BLaER1 treated with 17β-estradiol and CSF1 and Interleukin-3, amounts not matched to agents 10 nM and 100 nM (cell line): ENCODE results near the gene PM20D2.

Source experiments
- H3K27ac ChIP-seq, 11 experiments: shearing (Covaris generic); formaldehyde crosslinking; 2 replicates each; pipeline ENCODE4 v1.8.1; 2022
- H3K27me3 ChIP-seq, 11 experiments: shearing (Covaris generic); formaldehyde crosslinking; 2 replicates each; pipeline ENCODE4 v1.8.1; 2022
- H3K36me3 ChIP-seq, 11 experiments: shearing (Covaris generic); formaldehyde crosslinking; 2 replicates each; pipeline ENCODE4 v1.8.1; 2022
- H3K4me1 ChIP-seq, 10 experiments: shearing (Covaris generic); formaldehyde crosslinking; 2 replicates each; pipeline ENCODE4 v1.8.1; 2022
- H3K4me2 ChIP-seq, 11 experiments: shearing (Covaris generic); formaldehyde crosslinking; 2 replicates each; pipeline ENCODE4 v1.8.1; 2022
- H3K4me3 ChIP-seq, 10 experiments: shearing (Covaris generic); formaldehyde crosslinking; 2 replicates each; pipeline ENCODE4 v1.8.1; 2022
- H3K9ac ChIP-seq, 11 experiments: shearing (Covaris generic); formaldehyde crosslinking; 2 replicates each; pipeline ENCODE4 v1.8.1; 2022
- H3K9me3 ChIP-seq, 11 experiments: shearing (Covaris generic); formaldehyde crosslinking; replicated peaks in 1 of 11; 2 replicates each; pipeline ENCODE4 v1.8.1; 2022
- H4K20me1 ChIP-seq, 11 experiments: shearing (Covaris generic); formaldehyde crosslinking; 2 replicates each; pipeline ENCODE4 v1.8.1; 2022
- Cebpa-rat ChIP-seq, 11 experiments: shearing (Covaris generic); IDR thresholded peaks; 2 replicates each; pipeline ENCODE4 v1.8.1; 2022

The PM20D2 gene

DNA sequence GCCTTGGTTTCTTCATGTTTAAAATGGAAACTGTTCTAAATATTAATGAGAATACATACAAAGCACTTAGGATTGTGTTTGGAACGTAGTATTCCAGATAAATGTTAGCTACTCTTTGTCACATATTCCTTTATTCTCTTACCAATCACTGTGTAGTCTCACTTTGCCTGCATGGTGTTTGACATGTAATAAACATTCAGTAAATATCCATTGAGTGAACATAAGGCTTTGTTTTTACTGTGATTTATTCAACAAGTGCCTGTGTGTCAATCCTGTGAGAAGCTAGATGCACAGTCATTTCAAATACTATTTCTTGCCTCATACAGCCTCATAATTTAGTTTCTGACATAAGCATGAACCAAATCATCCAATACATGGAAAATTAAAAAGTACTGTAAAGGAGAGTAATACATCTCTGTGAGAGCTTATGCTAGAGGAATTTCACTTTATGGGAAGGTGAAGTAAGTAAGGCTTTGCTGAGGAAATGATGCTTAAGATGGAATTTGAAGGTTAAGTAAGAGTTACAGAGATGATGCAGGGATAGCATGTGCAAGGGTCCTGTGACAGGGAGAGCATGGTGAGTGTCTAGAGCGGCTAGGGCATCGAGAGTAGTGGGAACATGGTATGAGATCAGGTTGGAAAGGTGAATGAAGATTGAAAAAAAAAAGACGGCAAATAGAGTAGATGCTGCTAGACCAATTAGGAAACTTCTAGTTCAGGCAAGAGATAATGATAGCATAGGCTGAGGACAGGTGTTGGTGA is 14.7 kb downstream of the PM20D2 start:
- Histone ChIP-seq H3K36me3 (peaks cover 0 to 75% (median 34%) of the 10 kb centered on the region in 11 experiments; a peak in 15 of 22 replicates), H3K27me3 (no peaks in the 10 kb centered on the region), H3K9me3 (no peaks in the 10 kb centered on the region), H3K4me1 (no peaks in the 10 kb centered on the region), H4K20me1 (no peaks in the 10 kb centered on the region), H3K4me2 (no peak overlapping the region), H3K27ac (no peak overlapping the region), H3K9ac (no peak overlapping the region), H3K4me3 (no peak overlapping the region)
- TF ChIP-seq Cebpa-rat (IDR thresholded peaks at IDR 0.05) = no peak

DNA sequence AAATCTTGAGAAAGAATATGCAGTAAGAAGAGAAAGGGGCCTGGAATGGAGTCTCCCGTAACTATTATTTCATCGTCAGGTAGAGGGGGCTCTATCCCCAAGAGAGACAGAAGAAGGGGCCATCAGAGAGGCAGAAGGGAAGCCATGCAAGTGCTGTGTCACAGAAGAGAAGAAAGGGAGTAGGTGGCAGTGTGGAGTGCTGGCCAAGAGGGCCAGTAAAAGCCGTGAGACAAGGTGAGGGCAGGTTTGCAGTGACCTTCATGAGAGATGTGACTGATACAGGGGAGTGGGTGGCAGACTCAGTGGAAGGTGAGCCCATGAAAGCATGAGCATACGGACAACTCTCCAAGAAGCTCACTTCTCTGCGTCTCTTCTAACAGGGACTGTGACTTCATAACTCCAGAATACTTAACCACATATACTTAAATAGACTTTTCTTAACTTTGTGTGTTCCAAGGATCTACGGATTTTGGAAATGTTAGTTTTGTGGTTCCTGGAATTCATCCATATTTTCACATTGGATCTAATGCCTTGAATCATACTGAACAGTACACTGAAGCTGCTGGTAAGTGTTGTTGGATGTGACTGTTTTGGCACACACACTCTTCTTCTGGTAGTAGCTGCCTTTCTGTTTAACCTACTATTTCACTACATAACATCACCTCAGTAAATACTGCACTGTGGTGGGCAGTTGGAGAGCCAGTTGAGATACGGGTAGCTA is 15.6 kb downstream of the PM20D2 start:
- Histone ChIP-seq H3K36me3 (peaks cover 0 to 65% (median 34%) of the 10 kb centered on the region in 11 experiments; a peak in 15 of 22 replicates), H3K4me1 (no peaks in the 10 kb centered on the region), H3K27me3 (no peaks in the 10 kb centered on the region), H3K9ac (no peak overlapping the region), H4K20me1 (no peaks in the 10 kb centered on the region), H3K4me3 (no peak overlapping the region), H3K4me2 (no peak overlapping the region), H3K9me3 (no peaks in the 10 kb centered on the region), H3K27ac (no peak overlapping the region)
- no peak for TF ChIP-seq Cebpa-rat (IDR thresholded peaks at IDR 0.05)

- no peaks in the 10 kb centered on the region for H3K4me1 ChIP-seq
- no peaks in the 10 kb centered on the region for H4K20me1 ChIP-seq
- no peak overlapping the region for H3K9ac ChIP-seq
- no peaks in the 10 kb centered on the region for H3K27me3 ChIP-seq
- H3K27ac ChIP-seq = no peak overlapping the region
- TF ChIP-seq Cebpa-rat (IDR thresholded peaks at IDR 0.05) = no peak
- H3K4me3 ChIP-seq = no peak overlapping the region
- H3K4me2 ChIP-seq = no peak overlapping the region
- H3K9me3 ChIP-seq = no peaks in the 10 kb centered on the region
- peaks cover 0 to 63% (median 34%) of the 10 kb centered on the region in 11 experiments; a peak in 15 of 22 replicates for H3K36me3 ChIP-seq
Measured at GRCh38 chr6:89162047-89162371, 16.2 kb downstream of the PM20D2 start.

GRCh38 chr6:89172131-89172530 is 26.3 kb downstream of the PM20D2 start:
- Histone ChIP-seq H3K36me3 (no peaks in the 10 kb centered on the region), H3K4me1 (no peaks in the 10 kb centered on the region), H4K20me1 (no peaks in the 10 kb centered on the region), H3K4me3 (no peak overlapping the region), H3K9ac (no peak overlapping the region), H3K9me3 (no peaks in the 10 kb centered on the region), H3K4me2 (no peak overlapping the region), H3K27ac (no peak overlapping the region), H3K27me3 (no peaks in the 10 kb centered on the region)
- no peak for TF ChIP-seq Cebpa-rat (IDR thresholded peaks at IDR 0.05)

DNA sequence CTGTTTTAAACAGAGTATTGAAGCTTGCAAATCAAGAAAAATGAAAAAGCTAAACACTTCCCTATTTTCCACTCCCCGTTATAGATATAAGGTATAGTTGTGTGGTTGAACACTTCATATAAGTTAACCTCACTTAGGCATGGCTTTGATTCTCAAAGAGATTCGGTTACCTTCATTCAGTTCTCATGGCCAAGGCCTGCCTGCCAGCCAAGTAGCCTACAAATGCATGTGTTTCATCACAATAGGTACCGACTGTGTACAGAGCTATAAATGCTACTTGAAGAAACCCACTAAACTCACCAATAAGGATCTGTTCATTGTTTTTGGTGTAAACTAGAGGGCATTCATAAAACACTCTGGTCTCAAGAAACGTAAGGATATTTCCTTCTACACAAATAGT is 27.8 kb downstream of the PM20D2 start:
- TF ChIP-seq Cebpa-rat (IDR thresholded peaks at IDR 0.05) = no peak
- Histone ChIP-seq H3K4me1 (no peaks in the 10 kb centered on the region), H3K36me3 (no peaks in the 10 kb centered on the region), H3K4me2 (no peak overlapping the region), H3K4me3 (no peak overlapping the region), H3K27ac (no peak overlapping the region), H3K27me3 (no peaks in the 10 kb centered on the region), H4K20me1 (no peaks in the 10 kb centered on the region), H3K9me3 (no peaks in the 10 kb centered on the region), H3K9ac (no peak overlapping the region)

DNA sequence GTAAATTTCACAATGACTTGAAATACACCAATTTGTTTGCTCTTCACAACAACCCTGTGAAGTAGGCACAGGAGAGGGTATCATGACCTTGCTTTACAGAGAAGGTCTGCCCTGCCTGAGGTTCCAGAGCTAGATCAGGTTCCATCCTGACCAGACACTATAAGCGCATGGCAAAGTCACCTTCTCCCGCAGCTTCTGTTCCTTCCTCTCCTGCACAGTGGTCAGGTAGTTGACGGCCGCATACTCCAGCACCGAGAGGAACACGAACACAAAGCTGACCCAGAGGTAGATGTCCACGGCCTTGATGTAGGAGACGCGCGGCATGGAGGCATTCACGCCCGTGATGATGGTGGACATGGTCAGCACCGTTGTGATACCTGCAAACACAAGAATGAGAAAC is 34.3 kb downstream of the PM20D2 start:
- Histone ChIP-seq H3K9me3 (no peaks in the 10 kb centered on the region), H3K27ac (no peak overlapping the region), H3K4me3 (no peak overlapping the region), H3K4me1 (no peaks in the 10 kb centered on the region), H3K27me3 (no peaks in the 10 kb centered on the region), H3K36me3 (no peaks in the 10 kb centered on the region), H4K20me1 (no peaks in the 10 kb centered on the region), H3K9ac (no peak overlapping the region), H3K4me2 (no peak overlapping the region)
- TF ChIP-seq Cebpa-rat (IDR thresholded peaks at IDR 0.05) = no peak

GRCh38 chr6:89180971-89181370 is 35.1 kb downstream of the PM20D2 start:
- Histone ChIP-seq H3K9me3 (no peaks in the 10 kb centered on the region), H3K9ac (no peak overlapping the region), H4K20me1 (no peaks in the 10 kb centered on the region), H3K4me2 (no peak overlapping the region), H3K27me3 (no peaks in the 10 kb centered on the region), H3K4me1 (no peaks in the 10 kb centered on the region), H3K27ac (no peak overlapping the region), H3K36me3 (no peaks in the 10 kb centered on the region), H3K4me3 (no peak overlapping the region)
- no peak for TF ChIP-seq Cebpa-rat (IDR thresholded peaks at IDR 0.05)

DNA sequence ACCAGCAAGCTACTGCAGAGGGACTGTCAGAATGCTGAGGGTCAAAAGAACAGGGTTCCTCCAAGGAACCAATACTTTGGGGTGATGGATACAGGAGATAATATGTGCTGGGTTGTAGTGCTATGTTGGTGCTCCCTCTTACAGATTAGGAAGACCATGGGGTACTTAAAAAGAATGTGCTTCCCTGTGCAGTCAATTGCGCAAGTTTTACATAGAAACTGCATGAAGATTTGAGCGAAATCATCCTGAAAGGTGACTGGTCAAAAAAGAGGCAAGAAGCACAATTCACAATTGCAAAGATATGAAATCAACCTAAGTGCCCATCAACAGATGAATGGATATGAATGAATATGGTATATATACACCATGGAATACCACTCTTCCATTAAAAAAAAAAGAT is 37.4 kb downstream of the PM20D2 start:
- H3K4me2 ChIP-seq = no peak overlapping the region
- H3K9me3 ChIP-seq = no peaks in the 10 kb centered on the region
- no peak overlapping the region for H3K9ac ChIP-seq
- H3K4me1 ChIP-seq = no peaks in the 10 kb centered on the region
- H3K36me3 ChIP-seq = no peaks in the 10 kb centered on the region
- TF ChIP-seq Cebpa-rat (IDR thresholded peaks at IDR 0.05) = no peak
- H3K27me3 ChIP-seq = no peaks in the 10 kb centered on the region
- no peak overlapping the region for H3K27ac ChIP-seq
- no peaks in the 10 kb centered on the region for H4K20me1 ChIP-seq
- H3K4me3 ChIP-seq = no peak overlapping the region

GRCh38 chr6:89184344-89184743 is 38.5 kb downstream of the PM20D2 start:
- H3K9ac ChIP-seq = no peak overlapping the region
- H4K20me1 ChIP-seq = no peaks in the 10 kb centered on the region
- H3K9me3 ChIP-seq = no peaks in the 10 kb centered on the region
- TF ChIP-seq Cebpa-rat (IDR thresholded peaks at IDR 0.05) = no peak
- no peaks in the 10 kb centered on the region for H3K36me3 ChIP-seq
- H3K4me3 ChIP-seq = no peak overlapping the region
- H3K4me1 ChIP-seq = no peaks in the 10 kb centered on the region
- H3K27ac ChIP-seq = no peak overlapping the region
- H3K27me3 ChIP-seq = no peaks in the 10 kb centered on the region
- H3K4me2 ChIP-seq = no peak overlapping the region

DNA sequence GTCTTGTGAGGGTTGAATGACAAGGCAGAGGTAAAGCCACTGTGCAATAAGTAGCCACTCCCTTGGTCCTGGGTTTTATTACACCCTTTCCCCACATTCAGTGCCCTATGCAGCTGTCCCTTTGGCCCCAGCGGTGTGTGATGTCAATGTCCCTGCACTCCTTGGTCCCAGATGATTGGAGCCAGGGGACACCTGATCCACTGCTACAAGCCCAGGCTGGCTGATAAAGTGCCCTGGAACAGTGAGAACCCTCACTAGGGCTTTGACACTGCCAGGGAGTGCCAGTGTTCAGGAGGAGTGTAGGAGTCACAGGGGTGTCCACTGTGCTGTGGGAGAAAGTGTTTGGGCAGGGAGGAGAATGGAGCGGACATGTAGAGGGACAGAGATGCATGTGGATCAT is 40.9 kb downstream of the PM20D2 start:
- H3K9me3 ChIP-seq = no peaks in the 10 kb centered on the region
- H3K4me2 ChIP-seq = no peak overlapping the region
- no peaks in the 10 kb centered on the region for H3K27me3 ChIP-seq
- TF ChIP-seq Cebpa-rat (IDR thresholded peaks at IDR 0.05) = no peak
- H4K20me1 ChIP-seq = no peaks in the 10 kb centered on the region
- no peak overlapping the region for H3K27ac ChIP-seq
- no peaks in the 10 kb centered on the region for H3K36me3 ChIP-seq
- H3K4me3 ChIP-seq = no peak overlapping the region
- H3K9ac ChIP-seq = no peak overlapping the region
- H3K4me1 ChIP-seq = no peaks in the 10 kb centered on the region
